ENCODE results near the gene PATZ1.

PATZ1 gene

DNA sequence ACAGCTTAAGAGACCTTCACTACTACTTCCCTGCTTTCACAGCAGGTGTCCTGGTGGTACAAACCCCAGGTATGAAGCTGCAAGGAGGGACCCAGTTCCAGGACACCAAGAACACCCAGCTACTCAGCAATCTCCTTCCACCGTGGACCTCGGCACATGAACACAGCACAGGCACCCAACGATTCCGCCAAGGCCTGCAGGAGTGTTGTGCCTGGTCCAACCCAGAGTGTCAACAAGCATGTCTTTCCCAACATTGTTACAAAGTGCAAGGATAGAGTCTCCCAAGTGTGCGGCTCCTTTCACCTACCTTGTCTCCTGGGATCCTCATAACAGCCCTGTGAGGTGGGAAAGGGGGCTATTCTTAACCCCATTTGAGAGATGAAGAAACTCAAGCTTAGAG lies 11.8 kb downstream of the PATZ1 start:
- TF ChIP-seq, protein P1, sequence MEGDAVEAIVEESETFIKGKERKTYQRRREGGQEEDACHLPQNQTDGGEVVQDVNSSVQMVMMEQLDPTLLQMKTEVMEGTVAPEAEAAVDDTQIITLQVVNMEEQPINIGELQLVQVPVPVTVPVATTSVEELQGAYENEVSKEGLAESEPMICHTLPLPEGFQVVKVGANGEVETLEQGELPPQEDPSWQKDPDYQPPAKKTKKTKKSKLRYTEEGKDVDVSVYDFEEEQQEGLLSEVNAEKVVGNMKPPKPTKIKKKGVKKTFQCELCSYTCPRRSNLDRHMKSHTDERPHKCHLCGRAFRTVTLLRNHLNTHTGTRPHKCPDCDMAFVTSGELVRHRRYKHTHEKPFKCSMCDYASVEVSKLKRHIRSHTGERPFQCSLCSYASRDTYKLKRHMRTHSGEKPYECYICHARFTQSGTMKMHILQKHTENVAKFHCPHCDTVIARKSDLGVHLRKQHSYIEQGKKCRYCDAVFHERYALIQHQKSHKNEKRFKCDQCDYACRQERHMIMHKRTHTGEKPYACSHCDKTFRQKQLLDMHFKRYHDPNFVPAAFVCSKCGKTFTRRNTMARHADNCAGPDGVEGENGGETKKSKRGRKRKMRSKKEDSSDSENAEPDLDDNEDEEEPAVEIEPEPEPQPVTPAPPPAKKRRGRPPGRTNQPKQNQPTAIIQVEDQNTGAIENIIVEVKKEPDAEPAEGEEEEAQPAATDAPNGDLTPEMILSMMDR (conservative IDR thresholded peaks at IDR 0.05; ENCODE audit: low read length) = no peak
- H3K4me3 ChIP-seq (ENCODE audit: low read length) = no peak overlapping the region
- no peak for DNase-seq (ENCODE audit: low read depth)

GRCh38 chr22:31333641-31334040 lies 12.5 kb downstream of the PATZ1 start:
- no peak overlapping the region for H3K4me3 ChIP-seq (ENCODE audit: low read length)
- TF ChIP-seq, protein P1 (conservative IDR thresholded peaks at IDR 0.05; ENCODE audit: low read length) = no peak
- no peak for DNase-seq (ENCODE audit: low read depth)

GRCh38 chr22:31332886-31333285 lies 13.3 kb downstream of the PATZ1 start:
- no peak for DNase-seq (ENCODE audit: low read depth)
- no peak overlapping the region for H3K4me3 ChIP-seq (ENCODE audit: low read length)
- TF ChIP-seq, protein P1 (conservative IDR thresholded peaks at IDR 0.05; ENCODE audit: low read length) = no peak

DNA sequence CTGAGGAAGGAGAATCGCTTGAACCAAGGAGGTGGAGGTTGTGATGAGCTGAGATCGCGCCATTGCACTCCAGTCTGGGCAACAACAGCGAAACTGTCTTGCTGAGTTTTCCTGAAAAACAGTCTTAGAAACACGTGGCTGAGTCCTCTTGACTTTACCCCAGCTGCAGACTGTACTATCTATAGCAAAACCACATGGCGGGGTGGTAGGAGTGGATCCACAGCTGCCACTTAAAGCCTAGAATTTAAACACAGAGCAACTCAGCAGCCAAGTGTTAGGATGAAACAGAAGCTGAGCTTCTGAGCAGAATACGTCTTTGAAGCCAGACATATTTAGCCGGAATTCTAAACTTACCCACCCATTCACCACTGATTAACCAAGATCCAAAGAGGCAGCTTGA lies 14.1 kb downstream of the PATZ1 start:
- TF ChIP-seq, protein P1 (conservative IDR thresholded peaks at IDR 0.05; ENCODE audit: low read length) = no peak
- no peak for DNase-seq (ENCODE audit: low read depth)
- no peak overlapping the region for H3K4me3 ChIP-seq (ENCODE audit: low read length)

DNA sequence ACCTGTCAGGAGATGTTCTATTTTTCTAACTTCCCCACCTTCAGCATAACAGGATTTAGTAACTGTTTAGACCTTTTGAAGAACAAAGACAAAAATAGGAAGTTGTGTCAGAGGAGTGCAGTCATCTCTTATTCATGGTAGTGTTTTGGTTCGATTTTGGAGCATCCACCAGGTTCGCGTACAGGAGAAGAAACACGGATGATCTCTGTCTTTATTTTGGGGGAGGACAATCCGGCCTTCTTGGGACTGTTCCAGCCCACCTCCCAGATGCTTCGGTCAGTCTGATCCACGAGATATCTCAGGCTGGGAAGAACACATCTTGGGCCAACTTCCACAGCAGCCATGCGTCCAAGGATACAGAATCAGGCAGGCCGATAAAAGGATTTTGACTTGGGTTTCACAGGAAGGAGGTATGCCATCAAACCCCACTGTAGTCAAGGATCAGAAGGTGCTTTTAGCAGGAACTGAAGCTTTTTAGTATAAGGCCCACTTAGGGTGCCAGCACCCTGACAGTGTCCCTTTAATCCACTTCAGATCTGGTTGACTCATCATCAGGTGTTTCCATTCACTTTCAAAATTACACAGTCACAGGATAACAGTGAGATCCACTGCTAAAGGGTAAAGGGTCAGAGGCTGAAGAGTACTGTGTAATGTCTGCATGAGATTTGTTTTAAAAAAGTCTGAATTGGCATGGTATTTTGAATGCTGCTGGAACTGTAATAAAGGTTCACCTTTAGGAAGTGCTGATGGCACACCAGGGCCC lies 16.5 kb downstream of the PATZ1 start:
- TF ChIP-seq, protein P1 (conservative IDR thresholded peaks at IDR 0.05; ENCODE audit: low read length) = no peak
- no peak for DNase-seq (ENCODE audit: low read depth)
- no peak overlapping the region for H3K4me3 ChIP-seq (ENCODE audit: low read length)

DNA sequence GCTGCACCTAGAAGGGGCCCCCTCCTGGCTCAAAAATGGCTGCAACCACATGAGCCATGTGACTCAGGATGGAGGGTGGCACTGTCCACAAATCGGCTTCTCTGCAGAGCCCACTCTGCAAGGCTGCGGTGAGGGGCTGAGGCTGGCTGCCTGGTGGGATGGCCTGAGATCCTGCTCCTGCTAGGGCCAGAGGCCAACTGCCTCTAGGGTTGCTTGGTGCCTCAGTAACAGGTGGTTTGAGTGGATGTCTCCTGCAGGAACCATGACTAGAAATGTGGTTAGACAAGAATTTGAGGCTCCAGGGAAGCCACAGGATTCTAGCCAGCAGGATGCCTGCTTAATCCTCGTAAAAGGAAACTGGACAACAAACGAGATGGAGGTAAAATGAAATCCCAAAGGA lies 17.1 kb downstream of the PATZ1 start:
- TF ChIP-seq, protein P1 (conservative IDR thresholded peaks at IDR 0.05; ENCODE audit: low read length) = no peak
- no peak for DNase-seq (ENCODE audit: low read depth)
- H3K4me3 ChIP-seq (ENCODE audit: low read length) = no peak overlapping the region

DNA sequence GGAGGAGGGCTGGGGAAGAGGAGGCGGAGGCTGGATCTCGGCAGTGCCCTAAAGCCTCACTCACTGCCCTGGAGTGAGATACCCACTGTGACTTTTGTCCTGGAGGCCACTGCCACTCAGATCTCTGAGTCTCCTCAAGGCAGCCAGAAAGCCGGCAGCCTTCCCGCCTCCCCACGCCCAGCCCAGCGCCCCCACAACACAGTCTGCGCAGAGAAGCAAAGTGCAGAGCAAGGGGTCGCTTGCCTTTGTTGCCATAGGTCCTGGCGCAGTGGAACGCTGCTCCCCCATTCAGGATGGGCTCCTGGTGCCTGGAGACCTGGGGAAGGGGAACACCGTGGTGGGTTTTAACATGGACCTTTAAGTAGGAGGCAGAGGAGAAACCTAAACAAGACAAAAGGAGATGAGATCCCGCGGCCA lies 17.6 kb downstream of the PATZ1 start:
- TF ChIP-seq, protein P1 (conservative IDR thresholded peaks at IDR 0.05; ENCODE audit: low read length) = no peak
- H3K4me3 ChIP-seq (ENCODE audit: low read length) = no peak overlapping the region
- DNase-seq (ENCODE audit: low read depth) = no peak
